GM12878 (cell line): ENCODE measurements around the gene FBLN5. TPM values are rescaled to one million over a fixed set of nuclear protein-coding genes. Genes with fewer than 3 reads are reported as not detected.

ENCODE experiments used
- ATAC-seq: fragments of 200-7000 bp; cut with Tn5 transposase; 3 replicates; pipeline ENCODE4 v1.9.1; 2020; ENCODE audit warnings: mild to moderate bottlenecking, moderate library complexity
- BruUV-seq: library from RNA; stranded (reverse); fragments of 400-500 nt; replicated peaks from 2 replicates; lab custom pipeline; 2021; lab: Mats Ljungman, UMichigan
- CTCF ChIA-PET: fragments of 300-600 bp; sonication (Branson Sonifier 250); formaldehyde crosslinking; extraction: SDS; loops from one replicate; lab custom pipeline; 2021; ENCODE audit warnings: inconsistent platforms; lab: Yijun Ruan, JAX
- POLR2A ChIA-PET: fragments of 350-600 bp; formaldehyde crosslinking; extraction: SDS; loops from one replicate; lab custom pipeline; 2021; ENCODE audit warnings: inconsistent platforms; lab: Charles Lee
- RAD21 ChIA-PET: fragments of 300-600 bp; sonication (Branson Sonifier 250); formaldehyde crosslinking; loops from one replicate; lab custom pipeline; 2023; ENCODE audit warnings: antibody characterized with exemption; ENCODE audit not compliant: unreplicated experiment; lab: Charles Lee
- SMC1A ChIA-PET: fragments of 300-600 bp; sonication (Branson Sonifier 250); formaldehyde crosslinking; loops from one replicate; lab custom pipeline; 2023; ENCODE audit not compliant: unreplicated experiment, uncharacterized antibody; lab: Charles Lee
- DNase-seq: peaks from one replicate; pipeline ENCODE4 v3.0.0-alpha.2; 2011; ENCODE audit warnings: low read depth, low spot score
- FAIRE-seq: peaks from 3 replicates; lab custom pipeline; 2011; peaks lifted over from hg19 to GRCh38; lab: Jason Lieb, UNC
- H2AFZ ChIP-seq: 2 replicates; pipeline ENCODE4 v1.6.0; 2011; ENCODE audit warnings: low read depth, low read length, control low read depth; ENCODE audit not compliant: control insufficient read depth
- H3K27ac ChIP-seq: 2 replicates; pipeline ENCODE4 v1.5.1; 2011; ENCODE audit warnings: control low read depth; ENCODE audit not compliant: control insufficient read depth, insufficient read depth
- H3K27me3 ChIP-seq, 2 experiments: replicated peaks in 1 of 2; 2 replicates each; pipeline versions ENCODE4 v1.6.0 to v1.6.1; 2011; ENCODE audit warnings: low read length in 1 of 2; ENCODE audit not compliant: control insufficient read depth in 2 of 2, insufficient read depth in 2 of 2
- H3K36me3 ChIP-seq, 2 experiments: 2 replicates each; pipeline ENCODE4 v1.5.1; 2011; ENCODE audit warnings: low read length in 1 of 2; ENCODE audit not compliant: control insufficient read depth in 2 of 2, insufficient read depth in 2 of 2
- H3K4me1 ChIP-seq: 2 replicates; pipeline ENCODE4 v1.6.1; 2011; ENCODE audit warnings: mild to moderate bottlenecking, low read length, moderate library complexity, mixed read lengths; ENCODE audit not compliant: control insufficient read depth, insufficient read depth
- H3K4me2 ChIP-seq: 2 replicates; pipeline ENCODE4 v1.6.0; 2011; ENCODE audit warnings: control low read depth; ENCODE audit not compliant: control insufficient read depth, insufficient read depth
- H3K4me3 ChIP-seq: fragments of 200-600 bp; sonication (generic); 2 replicates; pipeline ENCODE4 v1.5.1; 2016
- H3K79me2 ChIP-seq: 2 replicates; pipeline ENCODE4 v1.6.0; 2011; ENCODE audit warnings: low read length; ENCODE audit not compliant: control insufficient read depth, insufficient read depth
- H3K9ac ChIP-seq: 2 replicates; pipeline ENCODE4 v1.8.0; 2011; ENCODE audit warnings: low read length, control low read depth, mixed read lengths; ENCODE audit not compliant: control insufficient read depth, insufficient read depth
- H3K9me3 ChIP-seq: replicated peaks from 3 replicates; pipeline ENCODE4 v1.5.1; 2011; ENCODE audit warnings: mild to moderate bottlenecking, low read length; ENCODE audit not compliant: control insufficient read depth, insufficient read depth
- H4K20me1 ChIP-seq: 2 replicates; pipeline ENCODE4 v1.6.0; 2011; ENCODE audit not compliant: control insufficient read depth, insufficient read depth
- BACH1 ChIP-seq: fragments of 450-650 bp; IDR thresholded peaks from 2 replicates; pipeline ENCODE4 v1.6.1; 2017; ENCODE audit warnings: mild to moderate bottlenecking, borderline replicate concordance
- SP1 ChIP-seq: IDR thresholded peaks from one replicate; pipeline ENCODE4 v1.6.1; 2011; ENCODE audit warnings: low read depth, low read length
- STAT3 ChIP-seq: IDR thresholded peaks from 2 replicates; pipeline ENCODE4 v1.6.1; 2011; ENCODE audit warnings: low read depth, low read length, improper control_type of control experiment
- TCF12 ChIP-seq: IDR thresholded peaks from 2 replicates; pipeline ENCODE4 v1.6.1; 2011; ENCODE audit warnings: low read depth, mild to moderate bottlenecking, low read length
- YY1 ChIP-seq: IDR thresholded peaks from 2 replicates; pipeline ENCODE4 v1.6.1; 2011; ENCODE audit warnings: low read depth, mild to moderate bottlenecking, low read length
- WGBS: methylation state at CpG from one replicate; pipeline ENCODE4 v1.1.6; 2016; ENCODE audit warnings: low lambda C conversion rate; ENCODE audit not compliant: insufficient replicate concordance, insufficient coverage; ENCODE audit errors: missing lambda C conversion rate; 5-methylcytosine and 5-hydroxymethylcytosine counted together
- in situ Hi-C: fragments of 300-500 bp; cut with MboI; formaldehyde crosslinking; loops from 9 replicates; pipeline ENCODE4 v1.14.3; 2018; ENCODE audit warnings: mixed read lengths
- intact Hi-C: fragments of 100-400 bp; cut with micrococcal nuclease; formaldehyde crosslinking; loops from one replicate; pipeline ENCODE4 v1.14.2; 2022; ENCODE audit not compliant: unreplicated experiment
- polyA plus RNA-seq, 11 experiments: library from polyadenylated mRNA; depleted of rRNA in 4 of 11; unstranded in 6 of 11; stranded (reverse) in 5 of 11; fragments of >200 nt; fragmentation: Nextera tagmentation in 4 of 11; fragmentation: Illumina TruSeq in 1 of 11; extraction: Ambion mirVana in 4 of 11; extraction: Trizol in 1 of 11; gene quantifications; 1 replicate in 1 of 11; 2 replicates in 10 of 11; pipeline versions ENCODE4 v1.2.1 to v1.2.3, GENCODE V29; 2011 to 2016; ENCODE audit warnings: inconsistent platforms in 2 of 11, missing spikeins in 2 of 11, low read depth in 1 of 11
- total RNA-seq, 4 experiments: library from RNA; depleted of rRNA in 3 of 4; stranded (reverse); fragments of >200 nt in 3 of 4; fragmentation: Illumina TruSeq in 1 of 4; extraction: Trizol in 1 of 4; gene quantifications; 2 replicates each; pipeline versions ENCODE4 v1.2.1 to v1.2.3, GENCODE V29; 2013 to 2021
- TF ChIP-seq, protein P1 (sequence below): fragments of 450-650 bp; IDR thresholded peaks from 2 replicates; pipeline ENCODE4 v1.6.1; 2016; ENCODE audit warnings: mild to moderate bottlenecking
- TF ChIP-seq, protein P2 (sequence below): fragments of 450-650 bp; IDR thresholded peaks from 2 replicates; pipeline ENCODE4 v1.6.1; 2014; ENCODE audit warnings: mild to moderate bottlenecking

FBLN5 gene
- total and polyA plus RNA-seq, 10 of the 15 experiments (the other 5 are each of a cell fraction or from before 2014, with no cell fraction given): 0.03 to 0.64 (median 0.24) TPM

- no peaks in the 10 kb centered on the region for H3K9me3 ChIP-seq
- TF ChIP-seq, protein P1, sequence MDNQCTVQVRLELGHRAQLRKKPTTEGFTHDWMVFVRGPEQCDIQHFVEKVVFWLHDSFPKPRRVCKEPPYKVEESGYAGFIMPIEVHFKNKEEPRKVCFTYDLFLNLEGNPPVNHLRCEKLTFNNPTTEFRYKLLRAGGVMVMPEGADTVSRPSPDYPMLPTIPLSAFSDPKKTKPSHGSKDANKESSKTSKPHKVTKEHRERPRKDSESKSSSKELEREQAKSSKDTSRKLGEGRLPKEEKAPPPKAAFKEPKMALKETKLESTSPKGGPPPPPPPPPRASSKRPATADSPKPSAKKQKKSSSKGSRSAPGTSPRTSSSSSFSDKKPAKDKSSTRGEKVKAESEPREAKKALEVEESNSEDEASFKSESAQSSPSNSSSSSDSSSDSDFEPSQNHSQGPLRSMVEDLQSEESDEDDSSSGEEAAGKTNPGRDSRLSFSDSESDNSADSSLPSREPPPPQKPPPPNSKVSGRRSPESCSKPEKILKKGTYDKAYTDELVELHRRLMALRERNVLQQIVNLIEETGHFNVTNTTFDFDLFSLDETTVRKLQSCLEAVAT: no peak
- TF ChIP-seq YY1 (no peak), SP1 (no peak), BACH1 (no peak), STAT3 (no peak), TCF12 (no peak)
- TF ChIP-seq, protein P2, sequence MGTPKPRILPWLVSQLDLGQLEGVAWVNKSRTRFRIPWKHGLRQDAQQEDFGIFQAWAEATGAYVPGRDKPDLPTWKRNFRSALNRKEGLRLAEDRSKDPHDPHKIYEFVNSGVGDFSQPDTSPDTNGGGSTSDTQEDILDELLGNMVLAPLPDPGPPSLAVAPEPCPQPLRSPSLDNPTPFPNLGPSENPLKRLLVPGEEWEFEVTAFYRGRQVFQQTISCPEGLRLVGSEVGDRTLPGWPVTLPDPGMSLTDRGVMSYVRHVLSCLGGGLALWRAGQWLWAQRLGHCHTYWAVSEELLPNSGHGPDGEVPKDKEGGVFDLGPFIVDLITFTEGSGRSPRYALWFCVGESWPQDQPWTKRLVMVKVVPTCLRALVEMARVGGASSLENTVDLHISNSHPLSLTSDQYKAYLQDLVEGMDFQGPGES: no peak
- BruUV-seq: no TSS peak
- FAIRE-seq (no peak), ATAC-seq (no peak), DNase-seq (no peak)
- H3K4me3 ChIP-seq: no peak overlapping the region
- intact Hi-C loops (no loop called here), in situ Hi-C loops (no loop called here)
- no peaks in the 10 kb centered on the region for H3K4me1 ChIP-seq
- H3K27me3 ChIP-seq: no peaks in the 10 kb centered on the region; a peak in 1 of 4 replicates
- RAD21 ChIA-PET: no interaction called here
- CTCF ChIA-PET: no interaction called here
- no peak overlapping the region for H3K9ac ChIP-seq
- POLR2A ChIA-PET: no interaction called here
- no peak overlapping the region for H3K27ac ChIP-seq
- no peaks in the 10 kb centered on the region for H4K20me1 ChIP-seq
- no peak overlapping the region for H2AFZ ChIP-seq
- 4% methylated on average over 3 of the region's 3 CpGs for WGBS
- no peak overlapping the region for H3K4me2 ChIP-seq
- no peaks in the 10 kb centered on the region for H3K36me3 ChIP-seq
- SMC1A ChIA-PET: interaction anchor here (0.5 to 0.9 kb wide), 2 partner anchors 22 to 472 kb away, joined by 3 to 5 read pairs; no protein-coding TSS in a partner anchor
- H3K79me2 ChIP-seq: no peaks in the 10 kb centered on the region
Measured at GRCh38 chr14:91920526-91920925, 27.0 kb downstream of the FBLN5 start.
